ENCODE data around the gene CALN1. TPM values are rescaled to one million over a fixed set of nuclear protein-coding genes. Genes with fewer than 3 reads are reported as not detected.

CALN1 gene
- total RNA-seq, 1 donor from 2014 or later, result not detected

GRCh38 chr7:72278550-72278949, 133.6 kb downstream of the CALN1 start:
- DNase-seq (ENCODE audit: low spot score), result no peak
- intact Hi-C loops (cut with DNase I), result no loop called here

- intact Hi-C loops (cut with DNase I), result no loop called here
- no peak for DNase-seq (ENCODE audit: low spot score)
Observed at GRCh38 chr7:72275382-72276070, 136.6 kb downstream of the CALN1 start.

- no peak for DNase-seq (ENCODE audit: low spot score)
- intact Hi-C loops (cut with DNase I), result no loop called here
Observed at GRCh38 chr7:72272479-72272878, 139.7 kb downstream of the CALN1 start.

- intact Hi-C loops (cut with DNase I), result no loop called here
- no peak for DNase-seq (ENCODE audit: low spot score)
Observed at GRCh38 chr7:72268796-72269195, 143.3 kb downstream of the CALN1 start.

- intact Hi-C loops (cut with DNase I), result no loop called here
- no peak for DNase-seq (ENCODE audit: low spot score)
Observed at GRCh38 chr7:72268090-72268489, 144.0 kb downstream of the CALN1 start.

GRCh38 chr7:72267291-72267800, 144.8 kb downstream of the CALN1 start:
- no peak for DNase-seq (ENCODE audit: low spot score)
- intact Hi-C loops (cut with DNase I), result no loop called here

GRCh38 chr7:72266771-72267170, 145.4 kb downstream of the CALN1 start:
- no peak for DNase-seq (ENCODE audit: low spot score)
- intact Hi-C loops (cut with DNase I), result no loop called here

GRCh38 chr7:72265071-72265904, 146.8 kb downstream of the CALN1 start:
- DNase-seq (ENCODE audit: low spot score), result no peak
- intact Hi-C loops (cut with DNase I), result no loop called here

GRCh38 chr7:72260406-72260805, 151.7 kb downstream of the CALN1 start:
- intact Hi-C loops (cut with DNase I), result no loop called here
- DNase-seq (ENCODE audit: low spot score), result no peak

GRCh38 chr7:72258074-72258473, 154.1 kb downstream of the CALN1 start:
- intact Hi-C loops (cut with DNase I), result no loop called here
- DNase-seq (ENCODE audit: low spot score), result no peak

- DNase-seq (ENCODE audit: low spot score), result no peak
- intact Hi-C loops (cut with DNase I), result no loop called here
Observed at GRCh38 chr7:72254455-72254854, 157.7 kb downstream of the CALN1 start.

GRCh38 chr7:72249106-72249505, 163.0 kb downstream of the CALN1 start:
- intact Hi-C loops (cut with DNase I), result no loop called here
- DNase-seq (ENCODE audit: low spot score), result no peak

GRCh38 chr7:72244826-72245398, 167.2 kb downstream of the CALN1 start:
- intact Hi-C loops (cut with DNase I), result no loop called here
- DNase-seq (ENCODE audit: low spot score), result no peak

GRCh38 chr7:72243329-72243728, 168.8 kb downstream of the CALN1 start:
- intact Hi-C loops (cut with DNase I), result no loop called here
- DNase-seq (ENCODE audit: low spot score), result no peak

- DNase-seq (ENCODE audit: low spot score), result no peak
- intact Hi-C loops (cut with DNase I), result no loop called here
Observed at GRCh38 chr7:72235351-72235750, 176.8 kb downstream of the CALN1 start.

- intact Hi-C loops (cut with DNase I), result no loop called here
- no peak for DNase-seq (ENCODE audit: low spot score)
Observed at GRCh38 chr7:72234086-72234485, 178.1 kb downstream of the CALN1 start.

- intact Hi-C loops (cut with DNase I), result no loop called here
Observed at GRCh38 chr7:72230281-72230680, 181.9 kb downstream of the CALN1 start.

GRCh38 chr7:72223351-72223750, 188.8 kb downstream of the CALN1 start:
- DNase-seq (ENCODE audit: low spot score), result no peak
- intact Hi-C loops (cut with DNase I), result no loop called here

More at GRCh38 chr7:72230281-72230680, 181.9 kb downstream of the CALN1 start:
- DNase-seq (ENCODE audit: low spot score), result no peak

GRCh38 chr7:72222136-72222535, 190.0 kb downstream of the CALN1 start:
- intact Hi-C loops (cut with DNase I), result no loop called here
- no peak for DNase-seq (ENCODE audit: low spot score)

- DNase-seq (ENCODE audit: low spot score), result no peak
- intact Hi-C loops (cut with DNase I), result no loop called here
Observed at GRCh38 chr7:72219500-72219899, 192.6 kb downstream of the CALN1 start.

- DNase-seq (ENCODE audit: low spot score), result no peak
- intact Hi-C loops (cut with DNase I), result no loop called here
Observed at GRCh38 chr7:72217151-72217550, 195.0 kb downstream of the CALN1 start.
